ENCODE measurements around the gene VSIG8.

DNA sequence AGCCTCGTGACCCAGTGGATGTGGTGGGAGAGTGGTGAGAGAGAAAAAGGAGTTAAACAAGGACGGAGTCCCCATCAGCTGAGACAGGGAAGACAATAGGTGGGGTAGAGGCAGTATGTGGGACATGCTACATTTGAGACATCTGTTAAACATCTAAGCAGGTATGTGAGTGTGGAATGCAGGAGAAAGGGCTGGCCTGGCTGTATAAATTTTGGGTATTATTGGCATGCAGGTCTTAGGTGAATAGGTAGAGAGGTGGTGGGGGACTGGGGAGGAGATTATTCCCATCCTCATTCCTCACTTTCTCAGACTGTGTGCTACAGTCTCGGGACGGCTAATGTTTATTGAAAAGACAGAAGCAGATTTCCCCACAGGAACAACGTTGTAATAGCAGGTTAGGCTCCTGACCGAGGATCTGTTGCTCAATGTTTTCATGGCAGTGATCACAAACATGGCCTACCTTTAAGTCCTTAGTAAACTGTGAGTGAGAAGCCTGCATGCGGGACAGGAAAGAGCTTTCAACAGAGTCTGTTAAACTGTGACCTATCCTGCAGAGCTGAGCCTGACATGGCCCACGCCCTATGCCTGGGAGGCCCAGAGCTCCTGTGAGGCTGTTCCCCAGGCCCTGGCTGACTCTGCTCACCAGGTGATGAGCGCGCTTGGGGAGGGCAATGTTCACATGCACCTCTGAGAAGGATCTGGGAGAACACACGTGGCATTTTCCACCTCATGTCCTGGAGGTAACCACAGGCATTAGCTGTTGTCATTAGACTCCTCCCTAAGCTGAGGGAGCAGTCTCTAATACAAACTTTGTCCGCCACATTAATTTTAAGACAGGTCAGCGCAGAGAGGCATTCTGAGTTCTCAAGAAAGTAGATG lies 16.5 kb downstream of the VSIG8 start:
- TF ChIP-seq, protein P1, sequence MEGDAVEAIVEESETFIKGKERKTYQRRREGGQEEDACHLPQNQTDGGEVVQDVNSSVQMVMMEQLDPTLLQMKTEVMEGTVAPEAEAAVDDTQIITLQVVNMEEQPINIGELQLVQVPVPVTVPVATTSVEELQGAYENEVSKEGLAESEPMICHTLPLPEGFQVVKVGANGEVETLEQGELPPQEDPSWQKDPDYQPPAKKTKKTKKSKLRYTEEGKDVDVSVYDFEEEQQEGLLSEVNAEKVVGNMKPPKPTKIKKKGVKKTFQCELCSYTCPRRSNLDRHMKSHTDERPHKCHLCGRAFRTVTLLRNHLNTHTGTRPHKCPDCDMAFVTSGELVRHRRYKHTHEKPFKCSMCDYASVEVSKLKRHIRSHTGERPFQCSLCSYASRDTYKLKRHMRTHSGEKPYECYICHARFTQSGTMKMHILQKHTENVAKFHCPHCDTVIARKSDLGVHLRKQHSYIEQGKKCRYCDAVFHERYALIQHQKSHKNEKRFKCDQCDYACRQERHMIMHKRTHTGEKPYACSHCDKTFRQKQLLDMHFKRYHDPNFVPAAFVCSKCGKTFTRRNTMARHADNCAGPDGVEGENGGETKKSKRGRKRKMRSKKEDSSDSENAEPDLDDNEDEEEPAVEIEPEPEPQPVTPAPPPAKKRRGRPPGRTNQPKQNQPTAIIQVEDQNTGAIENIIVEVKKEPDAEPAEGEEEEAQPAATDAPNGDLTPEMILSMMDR (IDR thresholded peaks at IDR 0.05), result no peak
- TF ChIP-seq EZH2 (IDR thresholded peaks at IDR 0.05; ENCODE audit: borderline replicate concordance, insufficient read depth, low read depth, low read length, poor library complexity, severe bottlenecking), result no peak
